Measurements from ENCODE around the gene DNAI2. TPM values are rescaled to one million over a fixed set of nuclear protein-coding genes. Genes with fewer than 3 reads are reported as not detected.
A peak's percentile ranks its signal among the peaks of the same experiment; 100 is the strongest.

DNAI2 gene
- total RNA-seq, 1 experiment from 2014 or later = not detected

GRCh38 chr17:74354123-74354522 lies 80.1 kb downstream of the DNAI2 start:
- Histone ChIP-seq H3K9me2 (ENCODE audit: insufficient read depth) (no peaks in the 10 kb centered on the region), H3K4me1 (ENCODE audit: control insufficient read depth in 1 of 2, insufficient read depth in 2 of 2, low read length in 2 of 2) (peaks cover 7 to 14% of the 10 kb centered on the region in 2 experiments; a peak in 3 of 4 replicates), H3K27ac (ENCODE audit: low read depth, low read length) (no peak overlapping the region; the same call in 1 of the 2 replicates), H3K27me3 (ENCODE audit: insufficient read depth, low read length) (no peaks in the 10 kb centered on the region), H2AFZ (ENCODE audit: low read depth, low read length, poor library complexity, severe bottlenecking) (peak overlapping the region; percentile 76), H3K36me3 (ENCODE audit: control insufficient read depth in 1 of 2, insufficient read depth in 2 of 2, low read length in 2 of 2) (no peaks in the 10 kb centered on the region), H3K79me2 (ENCODE audit: insufficient read depth, low read length) (no peaks in the 10 kb centered on the region), H3K4me2 (ENCODE audit: low read length) (peak overlapping the region; percentile 58), H3K9me3 (ENCODE audit: control insufficient read depth in 1 of 2, insufficient read depth in 1 of 2, low read depth in 1 of 2, low read length in 2 of 2) (no peaks in the 10 kb centered on the region), H4K20me1 (ENCODE audit: insufficient read depth) (no peaks in the 10 kb centered on the region), H3K9ac (ENCODE audit: low read length) (no peak overlapping the region), H3K4me3 (replicated peaks in 1 of 2; ENCODE audit: low read depth in 1 of 2, low read length in 2 of 2) (peak overlapping the region; percentile 19 to 33; a peak in 3 of 4 replicates)
- POLR2A ChIA-PET = no interaction called here
- intact Hi-C loops (cut with micrococcal nuclease) = loop anchor here (1.0 to 5.0 kb wide), 2 partner anchors 53 to 142 kb away; partner anchors contain the start of gene TTYH2
- peak; percentile 98 for ATAC-seq
- CTCF ChIA-PET = interaction anchor here (1.3 to 1.5 kb wide), 2 partner anchors 14 to 58 kb away, joined by 9 to 14 read pairs; no protein-coding TSS in a partner anchor
- BruUV-seq (replicated peaks) = no TSS peak
- RAD21 ChIA-PET (ENCODE audit: low non-redundant PET in 1 of 2, low total read pairs in 2 of 2, uncharacterized antibody in 2 of 2, unreplicated experiment in 2 of 2) = no interaction called here
- peak; percentile 74 for DNase-seq (ENCODE audit: low read depth, low spot score)
- TF ChIP-seq EZH2phosphoT487 (IDR thresholded peaks at IDR 0.05; ENCODE audit: borderline replicate concordance) = no peak
- TF ChIP-seq ATF3 (IDR thresholded peaks at IDR 0.05) = no peak
- peak; percentile 46; the same call in 1 of the 2 replicates for TF ChIP-seq POLR2AphosphoS5 (IDR thresholded peaks at IDR 0.05; ENCODE audit: low read depth, low read length)
- TF ChIP-seq FOSL1 (IDR thresholded peaks at IDR 0.05; ENCODE audit: low read depth) = no peak
- no peak for TF ChIP-seq CEBPB (IDR thresholded peaks at IDR 0.05; ENCODE audit: low read depth)
- TF ChIP-seq TCF7L2 (IDR thresholded peaks at IDR 0.05; ENCODE audit: borderline replicate concordance, extremely low read depth, insufficient read depth, insufficient read length) = peak; percentile 25
- peak; percentile 69 for TF ChIP-seq YY1 (IDR thresholded peaks at IDR 0.05; ENCODE audit: extremely low read depth, insufficient replicate concordance, low read depth, low read length)
- TF ChIP-seq EZH2 (IDR thresholded peaks at IDR 0.05) = no peak
- TF ChIP-seq ZFX (IDR thresholded peaks at IDR 0.05) = peak; percentile 26; the same call in 1 of the 2 replicates
- no peak for TF ChIP-seq SRF (IDR thresholded peaks at IDR 0.05; ENCODE audit: low read depth)
- TF ChIP-seq, protein P1, sequence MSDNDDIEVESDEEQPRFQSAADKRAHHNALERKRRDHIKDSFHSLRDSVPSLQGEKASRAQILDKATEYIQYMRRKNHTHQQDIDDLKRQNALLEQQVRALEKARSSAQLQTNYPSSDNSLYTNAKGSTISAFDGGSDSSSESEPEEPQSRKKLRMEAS (IDR thresholded peaks at IDR 0.05) = no peak; the same call in 1 of the 2 replicates
- no peak for TF ChIP-seq SIN3A (IDR thresholded peaks at IDR 0.05; ENCODE audit: low read depth)
- TF ChIP-seq EGR1 (IDR thresholded peaks at IDR 0.05; ENCODE audit: low read depth) = no peak
- TF ChIP-seq, protein P2, sequence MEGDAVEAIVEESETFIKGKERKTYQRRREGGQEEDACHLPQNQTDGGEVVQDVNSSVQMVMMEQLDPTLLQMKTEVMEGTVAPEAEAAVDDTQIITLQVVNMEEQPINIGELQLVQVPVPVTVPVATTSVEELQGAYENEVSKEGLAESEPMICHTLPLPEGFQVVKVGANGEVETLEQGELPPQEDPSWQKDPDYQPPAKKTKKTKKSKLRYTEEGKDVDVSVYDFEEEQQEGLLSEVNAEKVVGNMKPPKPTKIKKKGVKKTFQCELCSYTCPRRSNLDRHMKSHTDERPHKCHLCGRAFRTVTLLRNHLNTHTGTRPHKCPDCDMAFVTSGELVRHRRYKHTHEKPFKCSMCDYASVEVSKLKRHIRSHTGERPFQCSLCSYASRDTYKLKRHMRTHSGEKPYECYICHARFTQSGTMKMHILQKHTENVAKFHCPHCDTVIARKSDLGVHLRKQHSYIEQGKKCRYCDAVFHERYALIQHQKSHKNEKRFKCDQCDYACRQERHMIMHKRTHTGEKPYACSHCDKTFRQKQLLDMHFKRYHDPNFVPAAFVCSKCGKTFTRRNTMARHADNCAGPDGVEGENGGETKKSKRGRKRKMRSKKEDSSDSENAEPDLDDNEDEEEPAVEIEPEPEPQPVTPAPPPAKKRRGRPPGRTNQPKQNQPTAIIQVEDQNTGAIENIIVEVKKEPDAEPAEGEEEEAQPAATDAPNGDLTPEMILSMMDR (IDR thresholded peaks at IDR 0.05 in 2 of 3, conservative IDR thresholded peaks at IDR 0.05 in 1 of 3; ENCODE audit: borderline replicate concordance in 1 of 3, insufficient read depth in 1 of 3, low read depth in 2 of 3, low read length in 2 of 3) = peak; percentile 100
- no peak; the same call in 1 of the 2 replicates for TF ChIP-seq CBX3 (IDR thresholded peaks at IDR 0.05; ENCODE audit: low read depth)
- no peak for TF ChIP-seq ELF1 (IDR thresholded peaks at IDR 0.05; ENCODE audit: borderline replicate concordance, low read depth)
- TF ChIP-seq, protein P3, sequence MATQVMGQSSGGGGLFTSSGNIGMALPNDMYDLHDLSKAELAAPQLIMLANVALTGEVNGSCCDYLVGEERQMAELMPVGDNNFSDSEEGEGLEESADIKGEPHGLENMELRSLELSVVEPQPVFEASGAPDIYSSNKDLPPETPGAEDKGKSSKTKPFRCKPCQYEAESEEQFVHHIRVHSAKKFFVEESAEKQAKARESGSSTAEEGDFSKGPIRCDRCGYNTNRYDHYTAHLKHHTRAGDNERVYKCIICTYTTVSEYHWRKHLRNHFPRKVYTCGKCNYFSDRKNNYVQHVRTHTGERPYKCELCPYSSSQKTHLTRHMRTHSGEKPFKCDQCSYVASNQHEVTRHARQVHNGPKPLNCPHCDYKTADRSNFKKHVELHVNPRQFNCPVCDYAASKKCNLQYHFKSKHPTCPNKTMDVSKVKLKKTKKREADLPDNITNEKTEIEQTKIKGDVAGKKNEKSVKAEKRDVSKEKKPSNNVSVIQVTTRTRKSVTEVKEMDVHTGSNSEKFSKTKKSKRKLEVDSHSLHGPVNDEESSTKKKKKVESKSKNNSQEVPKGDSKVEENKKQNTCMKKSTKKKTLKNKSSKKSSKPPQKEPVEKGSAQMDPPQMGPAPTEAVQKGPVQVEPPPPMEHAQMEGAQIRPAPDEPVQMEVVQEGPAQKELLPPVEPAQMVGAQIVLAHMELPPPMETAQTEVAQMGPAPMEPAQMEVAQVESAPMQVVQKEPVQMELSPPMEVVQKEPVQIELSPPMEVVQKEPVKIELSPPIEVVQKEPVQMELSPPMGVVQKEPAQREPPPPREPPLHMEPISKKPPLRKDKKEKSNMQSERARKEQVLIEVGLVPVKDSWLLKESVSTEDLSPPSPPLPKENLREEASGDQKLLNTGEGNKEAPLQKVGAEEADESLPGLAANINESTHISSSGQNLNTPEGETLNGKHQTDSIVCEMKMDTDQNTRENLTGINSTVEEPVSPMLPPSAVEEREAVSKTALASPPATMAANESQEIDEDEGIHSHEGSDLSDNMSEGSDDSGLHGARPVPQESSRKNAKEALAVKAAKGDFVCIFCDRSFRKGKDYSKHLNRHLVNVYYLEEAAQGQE (IDR thresholded peaks at IDR 0.05; ENCODE audit: low read depth) = no peak
- TF ChIP-seq, protein P4, sequence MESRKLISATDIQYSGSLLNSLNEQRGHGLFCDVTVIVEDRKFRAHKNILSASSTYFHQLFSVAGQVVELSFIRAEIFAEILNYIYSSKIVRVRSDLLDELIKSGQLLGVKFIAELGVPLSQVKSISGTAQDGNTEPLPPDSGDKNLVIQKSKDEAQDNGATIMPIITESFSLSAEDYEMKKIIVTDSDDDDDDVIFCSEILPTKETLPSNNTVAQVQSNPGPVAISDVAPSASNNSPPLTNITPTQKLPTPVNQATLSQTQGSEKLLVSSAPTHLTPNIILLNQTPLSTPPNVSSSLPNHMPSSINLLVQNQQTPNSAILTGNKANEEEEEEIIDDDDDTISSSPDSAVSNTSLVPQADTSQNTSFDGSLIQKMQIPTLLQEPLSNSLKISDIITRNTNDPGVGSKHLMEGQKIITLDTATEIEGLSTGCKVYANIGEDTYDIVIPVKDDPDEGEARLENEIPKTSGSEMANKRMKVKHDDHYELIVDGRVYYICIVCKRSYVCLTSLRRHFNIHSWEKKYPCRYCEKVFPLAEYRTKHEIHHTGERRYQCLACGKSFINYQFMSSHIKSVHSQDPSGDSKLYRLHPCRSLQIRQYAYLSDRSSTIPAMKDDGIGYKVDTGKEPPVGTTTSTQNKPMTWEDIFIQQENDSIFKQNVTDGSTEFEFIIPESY (IDR thresholded peaks at IDR 0.05; ENCODE audit: extremely low read depth, insufficient replicate concordance, low read length) = peak; percentile 35
- no peak for TF ChIP-seq ZNF274 (IDR thresholded peaks at IDR 0.05; ENCODE audit: low read depth, low read length)
- TF ChIP-seq POLR2A (IDR thresholded peaks at IDR 0.05; ENCODE audit: borderline replicate concordance, extremely low read depth, insufficient read depth, insufficient read length) = no peak

Measured in HCT116 (cell line).